OCI-M1 (cell line): ENCODE results near the gene SLC35G3.
"Not testable (repeated sequence)": the region's sequence is repeated elsewhere in the genome, so short reads cannot be mapped to it uniquely, and the experiment has no call there.

Experiments used
- DNase-seq: peaks from one replicate; lab custom pipeline; 2025; lab: John Stamatoyannopoulos, UW

Gene SLC35G3

DNA sequence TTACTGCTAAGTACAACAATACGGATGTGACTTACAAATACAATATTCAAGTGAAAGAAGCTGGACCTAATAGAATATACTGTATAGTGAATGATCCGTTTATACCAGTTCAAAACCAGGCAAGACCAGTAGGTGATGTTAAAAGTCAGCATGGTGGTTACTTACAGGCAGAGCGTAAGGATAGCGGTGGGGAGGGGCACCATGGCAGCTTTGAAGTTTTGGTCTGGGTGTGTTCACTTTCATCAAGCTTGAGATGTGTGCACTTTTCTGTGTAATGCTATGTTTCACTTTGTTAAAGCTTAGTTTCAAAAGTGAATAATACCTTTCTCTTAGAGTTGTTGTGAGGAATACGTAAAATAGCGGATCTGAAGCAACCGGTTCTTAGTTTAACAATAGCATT, 16.5 kb upstream of the SLC35G3 start:
- no peak for DNase-seq

DNA sequence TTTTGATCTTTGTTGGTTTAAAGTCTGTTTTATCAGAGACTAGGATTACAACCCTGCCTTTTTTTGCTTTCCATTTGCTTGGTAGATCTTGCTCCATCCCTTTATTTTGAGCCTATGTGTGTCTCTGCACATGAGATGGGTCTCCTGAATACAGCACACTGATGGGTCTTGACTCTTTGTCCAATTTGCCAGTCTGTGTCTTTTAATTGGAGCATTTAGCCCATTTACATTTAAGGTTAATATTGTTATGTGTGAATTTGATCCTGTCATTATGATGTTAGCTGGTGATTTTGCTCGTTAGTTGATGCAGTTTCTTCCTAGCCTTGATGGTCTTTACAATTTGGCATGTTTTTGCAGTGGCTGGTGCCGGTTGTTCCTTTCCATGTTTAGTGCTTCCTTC, 8.4 kb upstream of the SLC35G3 start:
- DNase-seq, result not testable (repeated sequence)

DNA sequence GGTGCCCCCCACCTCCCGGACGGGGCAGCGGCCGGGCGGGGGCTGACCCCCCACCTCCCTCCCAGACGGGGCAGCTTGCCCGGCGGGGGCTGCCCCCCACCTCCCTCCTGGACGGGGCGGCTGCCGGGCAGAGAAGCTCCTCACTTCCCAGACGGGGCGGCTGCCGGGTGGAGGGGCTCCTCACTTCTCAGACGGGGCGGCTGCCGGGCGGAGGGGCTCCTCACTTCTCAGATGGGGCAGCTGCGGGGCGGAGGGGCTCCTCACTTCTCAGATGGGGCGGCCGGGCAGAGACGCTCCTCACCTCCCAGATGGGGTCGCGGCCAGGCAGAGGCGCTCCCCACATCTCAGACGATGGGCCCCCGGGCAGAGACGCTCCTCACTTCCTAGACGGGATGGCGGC, 869 bp upstream of the SLC35G3 start:
- DNase-seq, result not testable (repeated sequence)

DNA sequence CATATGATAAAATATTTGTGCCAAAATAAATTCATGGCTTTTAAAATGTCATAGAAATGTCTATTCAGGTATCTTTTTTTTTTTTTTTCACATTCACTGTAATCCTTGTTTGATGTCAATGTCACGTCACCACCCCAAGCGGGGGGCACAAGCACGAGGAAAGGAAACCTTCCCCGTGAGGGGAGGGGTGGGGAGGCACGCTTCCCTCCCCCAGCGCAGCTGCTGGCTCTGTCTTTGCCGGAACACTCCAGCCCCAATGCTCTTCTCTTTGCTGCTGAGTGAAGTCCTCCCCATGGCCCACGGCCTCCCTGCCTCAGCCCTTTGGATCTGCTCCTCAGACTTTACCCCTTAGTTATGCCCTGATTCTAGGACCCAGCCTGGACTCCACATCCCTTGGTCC, 1.5 kb downstream of the SLC35G3 start:
- DNase-seq, result no peak

DNA sequence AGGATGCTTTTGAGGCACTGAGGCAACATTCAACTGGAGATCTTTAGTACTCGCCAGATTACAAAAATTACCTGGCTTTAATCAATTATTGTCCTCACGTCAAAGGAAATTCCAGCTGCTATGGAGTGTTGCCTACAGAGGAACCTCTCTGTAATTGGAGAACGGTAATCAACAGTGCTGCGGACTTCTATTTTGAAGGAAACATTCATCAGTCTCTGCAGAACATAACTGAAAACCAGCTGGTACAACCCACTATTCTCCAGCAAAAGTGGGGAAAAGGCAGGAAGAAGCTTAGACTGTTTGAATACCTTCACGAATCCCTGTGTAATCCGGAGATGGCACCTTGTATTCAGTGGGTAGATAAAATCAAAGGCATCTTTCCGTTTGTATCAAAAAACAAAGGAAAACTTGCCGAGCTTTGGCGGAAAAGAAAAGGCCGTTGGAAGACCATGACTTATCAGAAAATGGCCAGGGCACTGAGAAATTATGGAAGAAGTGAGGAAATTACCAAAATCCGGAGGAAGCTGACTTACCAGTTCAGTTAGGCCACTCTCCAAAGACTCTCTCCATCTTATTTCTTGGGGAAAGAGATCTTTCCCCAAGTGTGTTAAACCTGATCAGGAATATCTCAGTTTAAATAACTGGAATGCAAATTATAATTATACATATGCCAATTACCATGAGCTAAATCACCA, 3.0 kb downstream of the SLC35G3 start:
- DNase-seq, result no peak

DNA sequence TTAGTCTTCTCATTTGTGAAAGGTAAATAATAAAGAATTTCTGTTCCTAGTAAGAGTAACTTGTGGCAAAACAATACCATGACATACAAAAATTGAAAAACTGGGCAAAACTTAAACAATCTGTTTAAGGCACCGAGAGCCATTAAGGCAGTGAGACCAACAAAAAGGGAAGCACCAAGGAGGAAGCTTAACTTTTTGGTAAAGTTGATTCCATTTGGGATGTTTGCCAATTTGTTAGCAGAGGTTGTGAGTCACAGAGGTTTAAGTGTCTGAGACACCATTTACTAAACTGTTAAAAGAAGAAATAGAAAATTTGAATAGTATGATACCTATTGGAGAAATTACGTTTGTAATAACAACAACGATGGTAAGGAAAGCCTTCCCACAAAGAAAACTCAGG, 4.9 kb downstream of the SLC35G3 start:
- DNase-seq, result peak; percentile 72

DNA sequence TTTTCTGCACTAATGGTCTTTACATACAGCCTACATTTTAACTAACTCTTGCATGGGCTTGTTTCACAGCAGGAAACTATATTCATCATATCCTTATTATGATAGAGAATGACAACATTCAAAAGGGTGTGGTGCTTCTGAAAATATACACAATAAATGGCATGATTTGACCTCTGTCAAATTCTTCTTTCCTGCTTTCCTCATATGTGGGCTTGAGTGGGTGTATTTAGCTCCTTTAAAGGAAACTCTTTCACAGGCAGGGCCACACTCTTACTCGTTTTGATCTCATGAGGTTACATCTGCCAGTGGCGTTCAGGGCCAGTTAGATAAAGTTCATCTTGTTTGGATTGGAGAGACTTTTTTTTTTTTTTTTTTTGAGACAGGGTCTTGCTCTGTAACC, 6.1 kb downstream of the SLC35G3 start:
- no peak for DNase-seq

DNA sequence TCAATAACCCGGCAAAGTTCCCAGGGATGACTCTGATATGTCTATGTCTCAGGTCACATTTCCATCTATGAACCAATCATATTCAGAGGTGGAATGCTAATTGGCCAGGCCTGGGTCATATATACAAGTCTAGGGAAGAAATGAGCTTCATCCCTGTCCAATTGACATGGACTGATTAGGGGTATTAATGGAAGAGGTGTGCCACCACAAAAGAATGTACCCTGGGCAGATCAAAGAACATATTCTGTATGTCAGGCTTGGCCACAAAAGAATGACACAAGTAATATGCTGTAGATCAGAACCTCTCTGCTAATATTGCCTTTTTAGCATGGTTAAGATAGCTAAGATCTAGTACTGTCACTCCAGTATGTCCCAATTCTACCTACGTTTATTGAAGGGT, 6.7 kb downstream of the SLC35G3 start:
- DNase-seq, result no peak

DNA sequence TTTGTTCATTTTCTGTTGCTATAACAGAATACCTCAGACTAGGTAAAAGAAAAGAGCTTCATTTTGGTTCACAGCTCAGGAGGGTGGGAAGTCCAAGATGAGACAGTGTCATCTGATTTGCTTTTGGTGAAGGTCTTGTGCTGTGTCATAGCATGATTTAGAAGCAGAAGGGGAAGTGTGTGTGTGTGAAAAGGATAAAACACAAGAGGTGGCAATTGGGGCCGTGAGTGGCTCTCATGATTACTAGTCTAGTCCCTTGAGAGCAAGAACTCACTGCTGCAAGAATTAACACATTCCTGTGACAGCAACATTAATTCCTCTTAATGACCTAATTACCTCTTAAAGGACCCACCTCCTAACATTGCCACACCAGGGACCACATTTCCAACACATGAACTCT, 8.3 kb downstream of the SLC35G3 start:
- DNase-seq, result peak; percentile 17

DNA sequence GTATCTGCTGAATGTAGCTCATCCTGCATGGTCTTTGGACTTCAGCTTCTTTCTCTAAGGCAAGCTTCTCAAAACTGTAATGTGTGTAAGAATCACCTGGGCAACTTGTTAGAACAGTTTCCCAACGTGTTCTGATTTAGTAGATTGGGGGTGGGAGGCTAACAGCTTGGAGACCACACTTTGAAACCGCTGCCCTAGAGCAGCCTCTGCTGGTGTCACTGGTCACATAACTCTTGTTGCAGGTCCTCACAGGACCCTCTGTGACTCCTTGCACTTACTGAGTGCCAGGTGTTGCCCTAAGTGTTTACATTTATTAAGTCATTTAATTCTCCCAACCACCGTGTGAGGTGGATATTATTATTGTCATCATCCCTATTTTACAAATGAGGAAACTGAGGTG, 9.9 kb downstream of the SLC35G3 start:
- DNase-seq, result no peak

DNA sequence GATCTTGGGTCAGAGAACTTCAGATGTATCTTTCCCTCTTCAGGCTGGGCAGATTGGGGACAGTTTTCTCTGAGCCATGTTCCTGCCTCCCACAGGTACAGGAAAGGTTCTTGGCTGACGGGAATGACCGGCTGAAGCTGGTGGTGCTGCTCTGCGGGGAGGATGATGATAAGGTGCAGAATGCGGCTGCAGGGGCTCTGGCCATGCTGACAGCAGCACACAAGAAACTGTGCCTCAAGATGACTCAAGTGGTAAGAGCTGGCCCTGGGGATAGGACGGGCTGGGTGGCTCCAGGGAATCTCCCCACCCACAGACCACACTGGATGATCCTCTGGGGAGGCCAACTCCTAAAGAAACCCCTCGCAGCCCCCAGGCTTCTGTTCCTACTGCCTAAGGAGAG, 10.9 kb downstream of the SLC35G3 start:
- DNase-seq, result no peak

DNA sequence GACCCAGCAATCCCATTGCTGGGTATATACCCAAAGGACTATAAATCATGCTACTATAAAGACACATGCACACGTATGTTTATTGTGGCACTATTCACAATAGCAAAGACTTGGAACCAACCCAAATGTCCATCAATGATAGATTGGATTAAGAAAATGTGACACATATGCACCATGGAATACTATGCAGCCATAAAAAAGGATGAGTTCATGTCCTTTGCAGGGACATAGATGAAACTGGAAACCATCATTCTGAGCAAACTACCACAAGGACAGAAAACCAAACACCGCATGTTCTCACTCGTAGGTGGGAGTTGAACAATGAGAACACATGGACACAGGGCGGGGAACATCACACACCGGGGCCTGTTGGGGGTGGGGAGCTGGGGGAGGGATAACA, 14.8 kb downstream of the SLC35G3 start:
- DNase-seq, result not testable (repeated sequence)

DNA sequence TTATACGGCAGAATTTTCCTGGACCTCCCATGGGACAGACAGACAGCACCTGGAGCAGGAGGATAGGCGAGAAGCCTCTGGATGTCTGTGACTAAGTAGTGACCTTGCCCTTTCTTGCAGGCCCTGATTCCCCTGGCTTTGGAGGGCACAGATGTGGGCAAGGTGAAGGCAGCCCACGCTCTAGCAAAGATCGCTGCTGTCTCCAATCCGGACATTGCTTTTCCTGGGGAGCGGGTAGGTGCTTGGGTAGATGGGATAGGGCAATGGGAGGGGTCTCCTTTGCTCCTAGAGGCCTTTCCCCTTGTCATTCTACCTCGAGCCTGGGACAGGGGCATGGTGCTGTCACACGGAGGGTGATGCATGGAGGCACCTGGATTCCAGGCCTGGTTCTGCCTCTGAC, 17.3 kb downstream of the SLC35G3 start:
- DNase-seq, result no peak

DNA sequence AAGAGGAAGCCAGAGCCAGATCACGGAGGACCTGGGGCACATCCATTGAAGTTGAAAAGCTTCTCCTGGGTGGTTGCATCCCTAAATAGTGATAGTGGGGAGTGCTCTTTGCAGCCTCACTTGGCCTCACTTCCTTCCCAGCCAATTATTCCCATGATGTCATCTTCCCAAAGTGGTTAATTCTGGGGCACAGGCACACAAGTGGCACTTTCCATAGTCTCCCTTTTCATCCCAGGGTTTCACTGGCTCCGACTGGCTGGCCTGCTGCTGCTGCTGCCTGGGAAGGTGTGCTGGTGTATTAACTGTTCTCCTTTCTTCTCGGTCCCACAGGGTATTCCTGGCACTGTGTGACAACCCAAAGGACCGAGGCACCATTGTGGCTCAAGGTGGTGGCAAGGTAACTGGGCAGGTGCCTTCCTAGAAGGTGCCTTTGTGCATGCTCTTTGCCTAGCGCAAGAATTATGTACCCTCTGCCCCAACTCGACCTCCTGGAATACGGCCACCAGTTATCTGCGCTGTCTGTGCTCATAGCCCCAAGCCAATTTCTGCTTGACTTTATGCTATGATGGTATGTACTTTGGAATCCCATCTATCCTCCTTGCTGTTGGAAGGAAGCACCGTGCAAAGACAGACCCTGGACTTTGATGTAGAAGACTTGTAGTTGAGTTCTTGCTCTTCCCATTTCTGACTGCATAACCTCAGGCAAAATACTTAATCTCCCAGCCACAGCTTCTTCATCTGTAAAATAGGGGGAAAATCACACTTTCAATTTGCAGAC, 18.4 kb downstream of the SLC35G3 start:
- no peak for DNase-seq

DNA sequence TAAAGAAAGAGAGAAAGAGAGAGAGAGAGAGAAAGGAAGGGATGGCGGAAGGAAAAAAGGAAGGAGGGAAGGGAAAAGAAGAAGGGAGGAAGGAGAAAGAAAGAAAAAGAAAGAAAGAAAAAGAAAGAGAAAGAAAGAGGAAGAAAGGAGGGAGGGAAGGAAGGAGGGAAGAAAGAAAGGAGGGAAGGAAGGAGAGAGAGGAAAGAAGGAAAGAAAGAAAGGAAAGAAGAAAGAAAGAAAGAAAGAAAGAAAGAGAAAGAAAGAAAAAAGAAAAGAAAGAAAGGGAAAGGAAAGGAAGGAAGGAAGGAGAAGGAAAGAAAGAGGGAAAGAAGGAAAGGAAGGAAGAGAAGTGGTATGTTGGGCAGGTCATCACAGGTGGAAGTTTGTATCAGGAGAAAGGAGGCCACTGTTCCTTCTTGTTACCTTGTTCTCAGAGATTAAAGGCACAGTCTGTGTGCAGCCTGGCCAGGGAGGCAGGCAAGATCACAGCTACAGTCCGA, 19.3 kb downstream of the SLC35G3 start:
- no peak for DNase-seq

DNA sequence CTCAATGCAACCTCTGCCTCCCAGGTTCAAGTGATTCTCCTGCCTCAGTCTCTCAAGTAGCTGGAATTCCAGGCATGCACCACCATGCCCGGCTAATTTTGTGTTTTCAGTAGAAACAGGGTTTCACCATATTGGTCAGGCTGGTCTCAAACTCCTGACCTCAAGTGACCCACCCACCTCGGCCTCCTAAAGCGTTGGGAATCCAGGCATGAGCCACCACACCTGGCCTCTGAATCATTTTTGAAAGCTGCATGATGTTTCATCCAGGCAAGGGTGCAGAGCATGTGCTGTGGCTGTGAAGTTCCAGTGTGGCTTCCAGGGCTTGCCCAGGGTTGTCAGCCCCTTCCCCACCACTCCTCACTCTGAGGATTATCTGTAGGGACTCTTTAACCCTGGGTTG, 21.9 kb downstream of the SLC35G3 start:
- not testable (repeated sequence) for DNase-seq

DNA sequence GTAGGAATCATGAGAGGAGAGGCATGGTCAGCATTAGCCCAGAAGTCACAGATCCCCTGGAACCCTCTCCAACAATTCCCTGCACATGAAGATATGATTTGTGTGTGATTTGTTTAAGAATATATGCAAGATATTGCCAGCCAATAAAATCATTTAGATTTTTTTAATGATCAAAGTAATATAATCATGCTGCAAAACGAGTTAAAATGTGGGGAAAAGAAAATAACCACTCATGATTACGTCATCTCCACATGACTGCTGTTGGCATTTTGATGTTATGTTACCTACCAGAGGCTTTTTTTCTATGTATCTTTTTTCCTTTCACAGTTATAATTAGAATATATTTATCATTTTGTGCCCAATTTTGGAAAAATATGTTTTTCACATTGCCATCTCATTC, 22.4 kb downstream of the SLC35G3 start:
- peak; percentile 70 for DNase-seq

DNA sequence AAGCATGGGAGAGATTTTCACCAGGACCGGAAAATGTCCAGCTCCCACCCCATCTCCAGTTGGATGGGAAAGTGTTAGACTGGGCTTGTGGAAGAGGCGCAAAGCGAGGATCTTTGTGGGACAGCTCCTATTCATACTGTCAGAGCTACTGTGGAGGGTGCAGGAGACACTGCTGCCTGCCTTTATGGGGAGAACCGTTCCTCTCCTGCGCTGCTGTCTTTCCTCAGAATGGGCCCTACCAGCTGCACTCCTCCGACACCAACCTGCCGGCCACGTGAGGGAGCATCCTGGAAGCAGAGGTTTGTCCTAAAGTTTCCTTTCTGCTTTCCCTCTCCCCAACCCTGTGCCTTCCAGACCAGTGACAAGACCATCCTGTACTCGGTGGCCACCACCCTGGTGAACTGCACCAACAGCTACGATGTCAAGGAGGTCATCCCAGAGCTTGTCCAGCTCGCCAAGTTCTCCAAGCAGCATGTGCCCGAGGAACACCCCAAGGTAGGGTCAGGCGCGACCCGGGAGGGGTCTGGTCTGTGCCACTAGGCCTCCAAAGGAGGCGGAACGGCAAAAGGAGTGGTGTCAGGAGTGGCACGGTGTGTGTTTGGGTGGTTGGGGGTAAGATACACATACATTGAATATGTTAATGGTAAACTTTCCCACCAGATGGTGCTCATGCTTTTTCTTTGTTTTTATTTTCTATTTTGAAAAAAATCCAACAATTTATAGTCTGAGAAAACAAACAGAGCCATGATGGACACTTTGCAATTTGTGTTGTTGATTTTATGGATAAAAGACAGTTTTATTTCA, 23.0 kb downstream of the SLC35G3 start:
- DNase-seq, result peak; percentile 75

DNA sequence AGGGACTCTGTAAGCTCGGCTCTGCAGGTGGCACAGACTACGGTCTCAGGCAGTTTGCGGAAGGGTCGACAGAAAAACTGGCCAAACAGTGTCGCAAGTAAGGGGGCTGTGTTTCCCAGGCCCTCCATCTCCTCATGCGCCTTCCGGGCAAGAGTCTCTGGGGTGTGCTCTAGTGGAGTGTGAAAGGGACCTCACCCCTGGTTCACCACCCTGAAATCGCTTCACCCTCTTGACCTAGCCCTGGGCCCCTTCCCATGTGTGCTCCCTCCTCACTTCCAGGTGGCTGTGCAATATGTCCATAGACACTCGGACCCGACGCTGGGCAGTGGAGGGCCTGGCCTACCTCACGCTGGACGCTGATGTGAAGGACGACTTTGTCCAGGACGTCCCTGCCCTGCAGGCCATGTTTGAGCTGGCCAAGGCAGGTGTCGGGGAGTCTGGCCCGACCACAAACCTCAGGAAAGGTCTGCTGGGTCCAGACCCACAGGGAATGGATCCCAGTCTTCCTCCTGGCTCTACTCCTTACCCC, 24.3 kb downstream of the SLC35G3 start:
- no peak for DNase-seq

DNA sequence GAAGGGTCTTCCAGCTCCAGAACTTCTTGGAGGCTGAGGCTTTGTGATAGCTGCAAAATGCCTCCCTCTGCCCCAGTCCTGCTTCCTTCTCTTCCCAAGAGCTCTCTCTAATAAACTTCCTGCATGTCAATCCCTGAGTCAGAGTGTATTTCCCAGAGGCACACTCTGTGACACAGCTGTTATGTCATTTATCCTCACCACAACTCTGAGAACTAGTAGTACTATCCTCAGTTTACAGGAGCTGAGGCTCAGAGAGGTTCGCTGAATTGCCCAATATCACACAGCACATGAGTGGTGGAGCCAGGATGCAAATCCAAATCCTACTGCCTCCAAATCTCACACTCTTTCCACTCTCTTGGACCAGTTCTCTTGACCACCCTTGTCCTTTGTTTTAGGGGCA, 26.5 kb downstream of the SLC35G3 start:
- no peak for DNase-seq

DNA sequence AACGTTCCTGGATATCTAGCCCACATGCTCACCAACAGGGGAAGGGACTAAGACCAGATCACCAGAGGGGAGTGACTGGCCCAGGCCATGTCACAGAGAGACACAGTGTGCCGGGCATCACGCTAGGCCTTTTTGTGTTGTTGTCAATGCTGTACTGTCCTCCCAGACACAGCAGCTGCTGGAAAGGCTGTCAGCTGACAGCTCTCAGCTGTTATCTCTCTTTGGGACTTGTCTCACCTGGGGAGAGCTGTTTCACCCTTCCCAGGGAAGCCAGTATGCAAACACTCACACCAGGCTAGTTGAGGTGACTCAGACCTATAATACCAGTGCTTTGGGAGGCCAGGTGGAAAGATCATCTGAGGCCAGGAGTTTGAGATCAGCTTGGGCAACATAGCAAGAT, 27.1 kb downstream of the SLC35G3 start:
- no peak for DNase-seq

DNA sequence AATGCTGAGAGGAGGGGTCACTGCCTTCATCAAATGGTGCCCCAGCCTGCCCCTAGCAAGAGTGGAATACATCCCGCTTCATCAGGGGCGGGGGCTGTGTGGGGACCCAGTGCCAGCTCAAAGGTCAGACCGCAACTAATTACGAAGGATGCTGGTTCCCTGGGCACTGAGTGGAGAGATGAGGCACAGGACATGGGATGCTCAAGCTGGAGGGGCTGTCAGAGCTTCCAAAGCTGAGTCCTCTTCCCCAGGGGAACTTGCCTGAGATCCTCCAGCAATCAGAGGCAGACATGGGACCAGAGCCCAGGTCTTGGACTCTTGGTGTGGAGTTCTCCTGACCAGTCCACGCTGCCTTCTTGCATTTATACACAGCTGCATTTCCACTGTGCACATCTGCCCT, 27.7 kb downstream of the SLC35G3 start:
- no peak for DNase-seq
